Parathyroid adenoma (tissue), 2 donors: ENCODE measurements around the gene DNAH9.

Experiments used
- H2AFZ ChIP-seq: fragments of 300-600 bp; sonication (generic); one replicate; pipeline ENCODE4 v1.7.0; 2017; ENCODE audit warnings: antibody characterized with exemption, mild to moderate bottlenecking
- H3K27ac ChIP-seq: fragments of 300-600 bp; sonication (generic); one replicate; pipeline ENCODE4 v1.7.0; 2017
- H3K27me3 ChIP-seq: fragments of 300-600 bp; sonication (generic); one replicate; pipeline ENCODE4 v1.7.0; 2017; ENCODE audit warnings: low read length; ENCODE audit not compliant: control insufficient read depth, insufficient read depth
- H3K36me3 ChIP-seq: fragments of 300-600 bp; sonication (generic); one replicate; pipeline ENCODE4 v1.7.0; 2017; ENCODE audit warnings: low read length; ENCODE audit not compliant: control insufficient read depth, insufficient read depth
- H3K4me1 ChIP-seq: fragments of 300-600 bp; sonication (generic); one replicate; pipeline ENCODE4 v1.7.0; 2017; ENCODE audit warnings: control low read depth
- H3K4me2 ChIP-seq: fragments of 300-600 bp; sonication (generic); one replicate; pipeline ENCODE4 v1.7.0; 2017; ENCODE audit warnings: low read length
- H3K4me3 ChIP-seq: fragments of 300-600 bp; sonication (generic); one replicate; pipeline ENCODE4 v1.7.0; 2017; ENCODE audit warnings: low read depth, low read length
- H3K79me2 ChIP-seq: fragments of 300-600 bp; sonication (generic); one replicate; pipeline ENCODE4 v1.7.0; 2017; ENCODE audit warnings: control low read depth
- H3K9ac ChIP-seq: fragments of 300-600 bp; sonication (generic); one replicate; pipeline ENCODE4 v1.7.0; 2017; ENCODE audit warnings: mild to moderate bottlenecking
- H3K9me3 ChIP-seq: fragments of 300-600 bp; sonication (generic); one replicate; pipeline ENCODE4 v1.7.0; 2017; ENCODE audit warnings: low read length; ENCODE audit not compliant: control insufficient read depth
- CTCF ChIP-seq: fragments of 300-600 bp; sonication (generic); IDR thresholded peaks from one replicate; pipeline ENCODE4 v1.7.0; 2017; ENCODE audit warnings: antibody characterized with exemption, mild to moderate bottlenecking
- donor health status: primary hyperparathyroidism.

Gene DNAH9

DNA sequence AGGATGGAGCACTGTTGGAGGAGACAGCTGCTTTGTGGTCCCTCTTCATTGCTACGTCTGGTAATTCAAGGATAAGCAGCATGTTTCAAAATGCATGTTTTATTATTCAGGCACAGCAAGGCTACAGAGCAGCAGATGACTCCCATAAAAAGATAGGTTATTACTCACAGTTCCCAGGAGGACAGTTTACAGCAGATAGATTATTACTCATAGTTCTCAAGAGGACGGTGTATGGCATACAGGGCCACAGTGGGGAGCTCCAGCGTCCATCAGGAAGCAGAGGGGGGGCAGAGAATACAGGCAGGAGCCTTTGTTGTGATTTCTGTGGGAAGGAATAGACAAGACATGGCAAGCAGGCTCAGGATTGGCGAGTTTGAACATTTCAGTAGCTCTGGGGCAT lies 72.9 kb downstream of the DNAH9 start:
- Histone ChIP-seq H3K27me3 (no peaks in the 10 kb centered on the region), H3K79me2 (no peaks in the 10 kb centered on the region), H3K36me3 (no peaks in the 10 kb centered on the region), H2AFZ (no peak overlapping the region), H3K4me3 (no peak overlapping the region), H3K27ac (no peak overlapping the region), H3K4me2 (no peak overlapping the region), H3K4me1 (no peaks in the 10 kb centered on the region), H3K9me3 (no peaks in the 10 kb centered on the region), H3K9ac (no peak overlapping the region)
- TF ChIP-seq CTCF: no peak

- Histone ChIP-seq H3K9me3 (no peaks in the 10 kb centered on the region), H2AFZ (no peak overlapping the region), H3K4me3 (no peak overlapping the region), H3K9ac (no peak overlapping the region), H3K4me2 (no peak overlapping the region), H3K27ac (no peak overlapping the region), H3K27me3 (no peaks in the 10 kb centered on the region), H3K79me2 (no peaks in the 10 kb centered on the region), H3K36me3 (no peaks in the 10 kb centered on the region), H3K4me1 (no peaks in the 10 kb centered on the region)
- no peak for TF ChIP-seq CTCF
Observed at GRCh38 chr17:11682646-11683045, 84.4 kb downstream of the DNAH9 start.

DNA sequence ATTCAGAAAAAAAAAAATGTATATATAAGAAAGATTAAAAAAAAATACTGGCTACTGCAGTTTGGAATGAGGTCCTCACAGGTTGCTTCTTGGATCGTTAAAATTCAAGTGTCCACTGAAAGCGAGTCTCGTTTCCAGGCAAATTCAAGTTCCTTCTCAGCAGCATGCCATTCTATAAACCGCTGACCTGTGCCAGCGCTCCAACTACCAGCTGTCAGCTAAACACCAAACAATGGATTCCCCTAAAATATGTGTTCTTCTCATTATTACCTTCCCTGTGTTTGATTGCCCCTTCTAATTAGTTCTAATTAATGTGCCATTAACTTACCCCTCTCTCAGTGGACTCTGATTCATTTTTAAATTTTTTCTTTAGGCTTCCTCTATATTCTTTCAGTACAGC lies 92.4 kb downstream of the DNAH9 start:
- Histone ChIP-seq H2AFZ (no peak overlapping the region), H3K9me3 (no peaks in the 10 kb centered on the region), H3K9ac (no peak overlapping the region), H3K27me3 (no peaks in the 10 kb centered on the region), H3K27ac (no peak overlapping the region), H3K36me3 (no peaks in the 10 kb centered on the region), H3K79me2 (no peaks in the 10 kb centered on the region), H3K4me3 (no peak overlapping the region), H3K4me2 (no peak overlapping the region), H3K4me1 (no peaks in the 10 kb centered on the region)
- TF ChIP-seq CTCF: no peak

DNA sequence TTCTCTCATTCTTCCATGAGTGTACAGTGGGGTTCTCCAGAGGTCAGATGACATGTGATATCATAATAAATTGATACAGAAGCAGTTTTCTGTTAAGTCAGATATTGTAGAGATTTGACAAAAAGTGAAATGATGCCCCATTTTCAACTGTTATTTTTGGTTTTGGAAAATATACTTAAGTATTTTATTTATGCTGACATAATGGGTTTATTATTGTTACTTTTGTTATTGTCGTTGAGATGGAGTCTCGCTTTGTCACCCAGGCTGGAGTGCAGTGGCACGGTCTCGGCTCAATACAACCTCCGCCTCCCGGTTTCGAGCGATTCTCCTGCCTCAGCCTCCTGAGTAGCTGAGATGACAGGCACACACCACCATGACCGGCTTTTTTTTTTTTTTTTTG lies 94.4 kb downstream of the DNAH9 start:
- Histone ChIP-seq H3K4me1 (no peaks in the 10 kb centered on the region), H3K27ac (no peak overlapping the region), H3K9ac (no peak overlapping the region), H2AFZ (no peak overlapping the region), H3K79me2 (no peaks in the 10 kb centered on the region), H3K36me3 (no peaks in the 10 kb centered on the region), H3K27me3 (no peaks in the 10 kb centered on the region), H3K4me2 (no peak overlapping the region), H3K4me3 (no peak overlapping the region), H3K9me3 (no peaks in the 10 kb centered on the region)
- no peak for TF ChIP-seq CTCF

- Histone ChIP-seq H3K4me2 (no peak overlapping the region), H3K36me3 (no peaks in the 10 kb centered on the region)
Observed at GRCh38 chr17:11693284-11693683, 95.0 kb downstream of the DNAH9 start.

More at GRCh38 chr17:11693284-11693683, 95.0 kb downstream of the DNAH9 start:
- Histone ChIP-seq H3K9ac (no peak overlapping the region), H3K9me3 (no peaks in the 10 kb centered on the region), H3K79me2 (no peaks in the 10 kb centered on the region), H3K4me3 (no peak overlapping the region), H2AFZ (no peak overlapping the region), H3K4me1 (no peaks in the 10 kb centered on the region), H3K27me3 (no peaks in the 10 kb centered on the region), H3K27ac (no peak overlapping the region)
- no peak for TF ChIP-seq CTCF
